Transverse colon (tissue), 4 donors: Measurements from ENCODE around the gene SERPINH1. TPM values are rescaled to one million over a fixed set of nuclear protein-coding genes. Genes with fewer than 3 reads are reported as not detected.

Experiments used
- DNase-seq: peaks from one replicate; pipeline ENCODE4 v3.0.0-alpha.2; 2019
- H3K27ac ChIP-seq, 4 donors: fragments of 200-600 bp; sonication (generic); 2 replicates each; pipeline ENCODE4 v1.5.1; 2016 to 2018; ENCODE audit warnings: inconsistent platforms in 4 of 4
- H3K27me3 ChIP-seq: fragments of 200-600 bp; sonication (generic); 2 replicates; pipeline ENCODE4 v1.5.1; 2017; ENCODE audit warnings: inconsistent platforms
- H3K36me3 ChIP-seq, 4 donors: fragments of 200-600 bp; sonication (generic); 2 replicates each; pipeline ENCODE4 v1.5.1; 2017 to 2019; ENCODE audit warnings: inconsistent platforms in 4 of 4
- H3K4me1 ChIP-seq, 4 donors: fragments of 200-600 bp; sonication (generic); 2 replicates each; pipeline ENCODE4 v1.5.1; 2017 to 2020; ENCODE audit warnings: inconsistent platforms in 4 of 4
- H3K4me3 ChIP-seq, 4 donors: fragments of 200-600 bp; sonication (generic); 1 replicate in 1 of 4; 2 replicates in 3 of 4; pipeline versions ENCODE4 v1.5.1 to v1.6.1; 2017 to 2019; ENCODE audit warnings: inconsistent platforms in 4 of 4
- H3K9me3 ChIP-seq, 2 donors: fragments of 200-600 bp; sonication (generic); 2 replicates each; pipeline ENCODE4 v1.5.1; 2017 to 2019; ENCODE audit warnings: inconsistent platforms in 2 of 2
- CTCF ChIP-seq, 5 experiments: fragments of 200-600 bp in 3 of 5; fragments of 450-650 bp in 2 of 5; sonication (generic) in 3 of 5; IDR thresholded peaks; 1 replicate in 2 of 5; 2 replicates in 3 of 5; pipeline ENCODE4 v1.5.1; 2016 to 2017; ENCODE audit warnings: antibody characterized with exemption in 5 of 5, inconsistent platforms in 3 of 5, mild to moderate bottlenecking in 2 of 5, moderate library complexity in 1 of 5
- EP300 ChIP-seq: sonication (generic); formaldehyde crosslinking; IDR thresholded peaks from one replicate; pipeline ENCODE4 v1.6.1; 2017; ENCODE audit warnings: antibody characterized with exemption, low read depth
- POLR2A ChIP-seq: fragments of 450-650 bp; IDR thresholded peaks from one replicate; pipeline ENCODE4 v1.6.1; 2016; ENCODE audit warnings: antibody characterized with exemption, mild to moderate bottlenecking, moderate library complexity
- POLR2AphosphoS5 ChIP-seq, 3 donors: sonication (generic); formaldehyde crosslinking; IDR thresholded peaks; one replicate each; pipeline ENCODE4 v1.6.1; 2016; ENCODE audit warnings: antibody characterized with exemption in 3 of 3
- WGBS, 2 donors: methylation state at CpG; one replicate each; pipeline ENCODE4 v1.1.5; 2018; ENCODE audit warnings: low coverage in 1 of 2; 5-methylcytosine and 5-hydroxymethylcytosine counted together
- in situ Hi-C, 4 donors: fragments of 200-750 bp; cut with MboI; loops; one replicate each; pipeline versions ENCODE4 v1.15.0 to v1.15.1; 2017; ENCODE audit warnings: low sequenced_read_pairs in 3 of 4, low pct_ligation_motif_present in 1 of 4, low pct_unique_long_range_greater_than_20kb in 1 of 4
- intact Hi-C: fragments of 100-400 bp; cut with DNase I; formaldehyde crosslinking; loops from one replicate; pipeline ENCODE4 v1.15.1; 2023; ENCODE audit warnings: low total_unique reads
- total RNA-seq, 4 donors: library from RNA; depleted of rRNA; stranded (reverse); fragments of >200 nt; gene quantifications; one replicate each; pipeline ENCODE4 v1.1.0, GENCODE V29; 2016

The SERPINH1 gene
- total RNA-seq, 4 donors from 2014 or later = 34.8 to 169 (median 76.0) TPM

DNA sequence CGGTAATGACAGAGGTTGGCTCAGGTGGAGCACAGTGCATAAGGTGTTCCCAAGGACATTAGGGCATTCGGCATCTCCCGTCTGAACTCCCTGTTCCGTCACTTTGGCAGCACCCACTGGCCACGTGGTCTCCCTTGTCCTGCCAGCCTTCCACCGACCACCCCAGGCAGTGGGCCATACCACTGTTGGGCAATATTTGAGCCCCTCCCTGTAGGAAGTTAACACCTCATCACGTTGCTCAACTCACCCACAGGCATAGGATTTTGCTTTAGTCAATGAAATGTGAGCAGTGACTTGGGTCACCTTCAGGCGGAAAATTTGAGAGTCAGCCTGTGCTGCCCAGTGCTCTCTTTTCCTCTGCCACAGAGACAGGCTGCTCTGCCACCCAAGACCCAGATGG lies 44.0 kb downstream of the SERPINH1 start:
- WGBS, 2 donors = 79 to 84% methylated on average over 6 to 8 of the region's 8 CpGs
- H3K4me3 ChIP-seq = no peak overlapping the region
- TF ChIP-seq POLR2AphosphoS5 (IDR thresholded peaks at IDR 0.05) = no peak
- TF ChIP-seq CTCF (IDR thresholded peaks at IDR 0.05) = no peak
- no peak for TF ChIP-seq EP300
- TF ChIP-seq POLR2A = no peak
- H3K36me3 ChIP-seq = no peaks in the 10 kb centered on the region
- intact Hi-C loops (no loop called here), in situ Hi-C loops (no loop called here)
- no peaks in the 10 kb centered on the region for H3K4me1 ChIP-seq
- H3K27me3 ChIP-seq = no peaks in the 10 kb centered on the region
- no peaks in the 10 kb centered on the region for H3K9me3 ChIP-seq
- H3K27ac ChIP-seq = no peak overlapping the region
- DNase-seq = no peak

GRCh38 chr11:75611823-75612222 lies 49.8 kb downstream of the SERPINH1 start:
- Histone ChIP-seq H3K27me3 (no peaks in the 10 kb centered on the region), H3K36me3 (no peaks in the 10 kb centered on the region), H3K4me1 (no peaks in the 10 kb centered on the region), H3K27ac (no peak overlapping the region), H3K4me3 (no peak overlapping the region), H3K9me3 (no peaks in the 10 kb centered on the region)
- no peak for DNase-seq
- no peak for TF ChIP-seq EP300
- TF ChIP-seq POLR2A = no peak
- TF ChIP-seq POLR2AphosphoS5 (IDR thresholded peaks at IDR 0.05) = no peak
- no peak for TF ChIP-seq CTCF (IDR thresholded peaks at IDR 0.05)
- WGBS, 2 donors = 89% methylated on average over 3 of the region's 3 CpGs; no CpG with 5 or more reads in 1 of the 2 donors
- intact Hi-C loops (loop anchor here (2.0 kb wide), 1 partner anchor 67 kb away; no protein-coding TSS in a partner anchor), in situ Hi-C loops (no loop called here)

- TF ChIP-seq POLR2A = no peak
- TF ChIP-seq POLR2AphosphoS5 (IDR thresholded peaks at IDR 0.05) = no peak
- no peak for TF ChIP-seq CTCF (IDR thresholded peaks at IDR 0.05)
- no peak for TF ChIP-seq EP300
- H3K4me1 ChIP-seq = no peaks in the 10 kb centered on the region
- 32 to 47% methylated on average over 2 to 7 of the region's 7 CpGs for WGBS, 2 donors
- H3K27me3 ChIP-seq = no peaks in the 10 kb centered on the region
- H3K27ac ChIP-seq = no peak overlapping the region
- H3K9me3 ChIP-seq = no peaks in the 10 kb centered on the region
- intact Hi-C loops (no loop called here), in situ Hi-C loops (no loop called here)
- H3K36me3 ChIP-seq = no peaks in the 10 kb centered on the region
- no peak overlapping the region for H3K4me3 ChIP-seq
- DNase-seq = no peak
These were observed 53.7 kb downstream of the SERPINH1 start for GRCh38 chr11:75615751-75616150.

DNA sequence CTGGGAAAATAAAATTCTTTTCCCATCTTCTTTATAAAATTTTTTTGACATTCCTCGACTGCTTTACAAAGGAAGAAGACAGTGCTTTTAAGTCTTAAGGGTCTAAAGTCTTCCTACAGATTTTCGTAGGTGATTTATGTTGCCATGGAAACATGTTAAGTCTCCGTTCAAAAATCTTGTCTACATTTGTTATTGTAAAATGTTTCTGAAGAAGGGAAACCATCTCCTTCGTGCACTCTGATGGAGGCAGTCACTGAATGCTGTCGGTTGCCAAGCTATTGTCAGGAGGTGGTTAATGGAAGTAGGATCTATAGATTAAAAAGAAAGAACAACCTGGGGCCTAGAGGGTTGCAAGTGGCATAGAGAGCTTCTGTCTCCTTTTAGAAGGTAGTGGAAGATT lies 54.2 kb downstream of the SERPINH1 start:
- no peak for DNase-seq
- in situ Hi-C loops (no loop called here), intact Hi-C loops (no loop called here)
- WGBS, 2 donors = 52 to 69% methylated on average over 4 to 5 of the region's 5 CpGs
- no peaks in the 10 kb centered on the region for H3K9me3 ChIP-seq
- no peak for TF ChIP-seq POLR2A
- TF ChIP-seq EP300 = no peak
- TF ChIP-seq POLR2AphosphoS5 (IDR thresholded peaks at IDR 0.05) = no peak
- no peak for TF ChIP-seq CTCF (IDR thresholded peaks at IDR 0.05)
- H3K4me3 ChIP-seq = no peak overlapping the region
- no peak overlapping the region for H3K27ac ChIP-seq
- no peaks in the 10 kb centered on the region for H3K27me3 ChIP-seq
- no peaks in the 10 kb centered on the region for H3K36me3 ChIP-seq
- no peaks in the 10 kb centered on the region for H3K4me1 ChIP-seq

Other genes with a start within 250 kb of the SERPINH1 start
- 10 to 100 TPM; 55.7 to 88.2 (median 78.0) TPM for gene ARRB1, start 210.6 kb upstream of the SERPINH1 start, total RNA-seq
- 1,000 to 10,000 TPM in 1 of 4 donors, 100 to 1,000 TPM in 3; 492 to 1,045 (median 813) TPM for gene RPS3, start 162.7 kb upstream of the SERPINH1 start, total RNA-seq
- under 1 TPM in 2 of 4 donors, not detected in 2; 0.27 to 0.32 TPM for gene KLHL35, start 129.1 kb upstream of the SERPINH1 start, total RNA-seq
- gene GDPD5, start 36.3 kb upstream of the SERPINH1 start, total RNA-seq = 10 to 100 TPM in 1 of 4 donors, 1 to 10 TPM in 2, not detected in 1; 3.7 to 10.1 (median 7.1) TPM
- 1 to 10 TPM; 1.9 to 6.4 (median 3.0) TPM for gene MAP6, start 106.8 kb downstream of the SERPINH1 start, total RNA-seq
- 100 to 1,000 TPM; 154 to 251 (median 183) TPM for gene MOGAT2, start 155.6 kb downstream of the SERPINH1 start, total RNA-seq
- 1 to 10 TPM in 2 of 4 donors, not detected in 2; 3.3 to 3.7 TPM for gene DGAT2, start 206.5 kb downstream of the SERPINH1 start, total RNA-seq